ENCODE data around the gene CAB39L.

The CAB39L gene

GRCh38 chr13:49400755-49401659, 42.9 kb downstream of the CAB39L start:
- Histone ChIP-seq H3K9me3 (ENCODE audit: control insufficient read depth, low read length) (no peaks in the 10 kb centered on the region), H3K27me3 (ENCODE audit: control insufficient read depth, insufficient read depth, low read length) (no peaks in the 10 kb centered on the region), H3K79me2 (no peaks in the 10 kb centered on the region), H2AFZ (peak overlapping the region; percentile 56), H3K9ac (no peak overlapping the region), H3K4me2 (ENCODE audit: low read length) (peak overlapping the region; percentile 59), H3K4me1 (no peaks in the 10 kb centered on the region), H3K27ac (peak overlapping the region; percentile 73), H3K36me3 (ENCODE audit: control insufficient read depth, insufficient read depth, low read length) (no peaks in the 10 kb centered on the region), H3K4me3 (ENCODE audit: low read depth, low read length) (peak overlapping the region; percentile 65)
- no peak for TF ChIP-seq CTCF (IDR thresholded peaks at IDR 0.05)

- Histone ChIP-seq H2AFZ (no peak overlapping the region), H3K4me2 (ENCODE audit: low read length) (peak overlapping the region; percentile 59), H3K79me2 (no peaks in the 10 kb centered on the region), H3K36me3 (ENCODE audit: control insufficient read depth, insufficient read depth, low read length) (no peaks in the 10 kb centered on the region), H3K9me3 (ENCODE audit: control insufficient read depth, low read length) (no peaks in the 10 kb centered on the region), H3K4me3 (ENCODE audit: low read depth, low read length) (peak overlapping the region; percentile 65), H3K27me3 (ENCODE audit: control insufficient read depth, insufficient read depth, low read length) (no peaks in the 10 kb centered on the region), H3K27ac (peak overlapping the region; percentile 5), H3K9ac (no peak overlapping the region), H3K4me1 (no peaks in the 10 kb centered on the region)
- TF ChIP-seq CTCF (IDR thresholded peaks at IDR 0.05): no peak
Observed at GRCh38 chr13:49399801-49400472, 43.9 kb downstream of the CAB39L start.

- no peak for TF ChIP-seq CTCF (IDR thresholded peaks at IDR 0.05)
- H3K4me3 ChIP-seq (ENCODE audit: low read depth, low read length): no peak overlapping the region
Observed at GRCh38 chr13:49395878-49396380, 47.9 kb downstream of the CAB39L start.

GRCh38 chr13:49395451-49395865, 48.4 kb downstream of the CAB39L start:
- no peaks in the 10 kb centered on the region for H3K9me3 ChIP-seq (ENCODE audit: control insufficient read depth, low read length)
- TF ChIP-seq CTCF (IDR thresholded peaks at IDR 0.05): no peak
- H2AFZ ChIP-seq: no peak overlapping the region
- no peaks in the 10 kb centered on the region for H3K36me3 ChIP-seq (ENCODE audit: control insufficient read depth, insufficient read depth, low read length)
- H3K4me2 ChIP-seq (ENCODE audit: low read length): no peak overlapping the region
- no peaks in the 10 kb centered on the region for H3K4me1 ChIP-seq
- H3K4me3 ChIP-seq (ENCODE audit: low read depth, low read length): no peak overlapping the region
- no peaks in the 10 kb centered on the region for H3K27me3 ChIP-seq (ENCODE audit: control insufficient read depth, insufficient read depth, low read length)
- H3K9ac ChIP-seq: no peak overlapping the region
- H3K27ac ChIP-seq: no peak overlapping the region
- no peaks in the 10 kb centered on the region for H3K79me2 ChIP-seq

More at GRCh38 chr13:49395878-49396380, 47.9 kb downstream of the CAB39L start:
- Histone ChIP-seq H2AFZ (no peak overlapping the region), H3K27me3 (ENCODE audit: control insufficient read depth, insufficient read depth, low read length) (no peaks in the 10 kb centered on the region), H3K4me1 (no peaks in the 10 kb centered on the region), H3K36me3 (ENCODE audit: control insufficient read depth, insufficient read depth, low read length) (no peaks in the 10 kb centered on the region), H3K4me2 (ENCODE audit: low read length) (no peak overlapping the region), H3K27ac (no peak overlapping the region), H3K79me2 (no peaks in the 10 kb centered on the region), H3K9ac (no peak overlapping the region), H3K9me3 (ENCODE audit: control insufficient read depth, low read length) (no peaks in the 10 kb centered on the region)
